ENCODE measurements around the gene GLRX3.
"Not testable (repeated sequence)": the region's sequence is repeated elsewhere in the genome, so short reads cannot be mapped to it uniquely, and the experiment has no call there.

GLRX3 gene

GRCh38 chr10:130194194-130194990 is 58.2 kb downstream of the GLRX3 start:
- H3K27ac ChIP-seq (ENCODE audit: low read depth, low read length): no peak overlapping the region
- H3K9ac ChIP-seq (ENCODE audit: low read length in 5 of 5): no peak overlapping the region
- H3K4me3 ChIP-seq (ENCODE audit: low read depth in 1 of 5, low read length in 5 of 5): no peak overlapping the region
- H3K9me3 ChIP-seq (ENCODE audit: control insufficient read depth in 5 of 5, low read length in 5 of 5): no peaks in the 10 kb centered on the region
- peaks cover 0 to 13% (median 9%) of the 10 kb centered on the region in 5 donors for H3K4me1 ChIP-seq (ENCODE audit: control insufficient read depth in 5 of 5, insufficient read depth in 5 of 5, low read length in 5 of 5)
- no peaks in the 10 kb centered on the region for H3K36me3 ChIP-seq (ENCODE audit: control insufficient read depth in 5 of 5, insufficient read depth in 5 of 5, low read length in 5 of 5)
- H3K27me3 ChIP-seq (ENCODE audit: control insufficient read depth in 5 of 5, insufficient read depth in 4 of 5, low read length in 5 of 5): peaks cover 0 to 15% (median 5%) of the 10 kb centered on the region in 5 donors

DNA sequence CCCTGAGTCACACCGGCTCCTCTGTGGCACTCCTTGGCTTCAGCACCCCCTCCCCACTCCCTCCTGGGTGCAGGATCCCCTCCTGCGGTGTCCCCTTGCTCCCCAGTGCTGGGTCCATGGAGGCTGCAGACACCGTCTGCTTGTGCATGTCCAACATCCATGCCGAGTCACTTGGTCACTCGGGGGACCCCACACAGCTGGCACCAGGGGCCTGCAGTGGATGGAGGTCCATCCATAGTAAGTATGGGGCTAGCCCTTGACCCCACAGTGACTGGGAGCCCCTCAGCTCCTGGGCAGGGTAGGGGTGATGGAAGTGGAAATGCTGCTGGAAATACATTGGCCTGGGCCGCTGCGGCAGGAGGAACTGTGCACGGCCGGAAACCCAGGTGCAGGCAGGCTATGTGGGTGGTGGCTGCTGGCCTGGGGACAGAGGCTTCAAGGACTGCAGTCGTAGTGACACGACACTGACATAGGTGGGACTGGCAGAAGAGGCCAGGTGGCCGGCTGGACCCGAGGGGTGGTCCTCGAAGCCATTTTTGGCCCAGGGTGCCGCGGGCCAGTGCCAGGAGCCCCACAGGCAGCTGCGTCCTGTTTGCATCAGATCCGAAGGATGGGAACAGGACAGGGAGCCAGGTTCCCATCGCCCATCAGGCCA is 58.9 kb downstream of the GLRX3 start:
- Histone ChIP-seq H3K9ac (ENCODE audit: low read length in 5 of 5) (no peak overlapping the region), H3K36me3 (ENCODE audit: control insufficient read depth in 5 of 5, insufficient read depth in 5 of 5, low read length in 5 of 5) (no peaks in the 10 kb centered on the region)

DNA sequence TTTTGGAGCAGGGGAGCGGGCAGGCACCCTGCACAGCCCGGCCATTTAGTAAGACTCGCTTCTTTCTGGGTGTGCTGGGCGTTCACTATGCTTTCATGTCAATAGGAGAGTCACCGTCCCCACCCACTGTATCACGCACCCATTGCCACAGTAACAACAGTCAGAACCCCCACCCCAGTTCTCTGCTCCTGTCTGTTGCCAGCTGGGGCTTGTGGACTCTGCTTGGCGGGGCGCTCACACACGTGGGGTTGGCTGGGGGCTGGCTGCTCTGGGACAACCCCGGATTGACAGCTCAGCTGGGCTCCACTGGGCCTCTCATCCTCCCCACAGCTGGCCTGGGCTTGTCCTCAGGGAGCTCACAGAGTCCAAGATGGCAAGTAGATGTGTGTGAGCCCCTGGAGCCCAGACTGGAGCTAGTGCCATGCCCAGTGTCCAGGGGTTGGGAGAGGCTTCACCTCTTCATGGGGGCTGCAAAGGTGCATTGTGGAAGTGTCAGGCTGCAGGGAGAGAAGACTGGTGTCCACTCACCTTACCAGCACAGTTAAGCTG is 59.6 kb downstream of the GLRX3 start:
- Histone ChIP-seq H3K27me3 (ENCODE audit: control insufficient read depth in 5 of 5, insufficient read depth in 4 of 5, low read length in 5 of 5) (peaks cover 2 to 21% (median 11%) of the 10 kb centered on the region in 5 donors), H3K36me3 (ENCODE audit: control insufficient read depth in 5 of 5, insufficient read depth in 5 of 5, low read length in 5 of 5) (no peaks in the 10 kb centered on the region), H3K4me3 (ENCODE audit: low read depth in 1 of 5, low read length in 5 of 5) (no peak overlapping the region), H3K9me3 (ENCODE audit: control insufficient read depth in 5 of 5, low read length in 5 of 5) (no peaks in the 10 kb centered on the region), H3K9ac (ENCODE audit: low read length in 5 of 5) (no peak overlapping the region), H3K27ac (ENCODE audit: low read depth, low read length) (no peak overlapping the region), H3K4me1 (ENCODE audit: control insufficient read depth in 5 of 5, insufficient read depth in 5 of 5, low read length in 5 of 5) (peaks cover 0 to 4% (median 1%) of the 10 kb centered on the region in 5 donors)

More for the DNA sequence above, 58.9 kb downstream of the GLRX3 start:
- Histone ChIP-seq H3K27ac (ENCODE audit: low read depth, low read length) (no peak overlapping the region), H3K4me3 (ENCODE audit: low read depth in 1 of 5, low read length in 5 of 5) (no peak overlapping the region), H3K4me1 (ENCODE audit: control insufficient read depth in 5 of 5, insufficient read depth in 5 of 5, low read length in 5 of 5) (peaks cover 0 to 9% (median 8%) of the 10 kb centered on the region in 5 donors), H3K27me3 (ENCODE audit: control insufficient read depth in 5 of 5, insufficient read depth in 4 of 5, low read length in 5 of 5) (peaks cover 0 to 17% (median 6%) of the 10 kb centered on the region in 5 donors), H3K9me3 (ENCODE audit: control insufficient read depth in 5 of 5, low read length in 5 of 5) (no peaks in the 10 kb centered on the region)

DNA sequence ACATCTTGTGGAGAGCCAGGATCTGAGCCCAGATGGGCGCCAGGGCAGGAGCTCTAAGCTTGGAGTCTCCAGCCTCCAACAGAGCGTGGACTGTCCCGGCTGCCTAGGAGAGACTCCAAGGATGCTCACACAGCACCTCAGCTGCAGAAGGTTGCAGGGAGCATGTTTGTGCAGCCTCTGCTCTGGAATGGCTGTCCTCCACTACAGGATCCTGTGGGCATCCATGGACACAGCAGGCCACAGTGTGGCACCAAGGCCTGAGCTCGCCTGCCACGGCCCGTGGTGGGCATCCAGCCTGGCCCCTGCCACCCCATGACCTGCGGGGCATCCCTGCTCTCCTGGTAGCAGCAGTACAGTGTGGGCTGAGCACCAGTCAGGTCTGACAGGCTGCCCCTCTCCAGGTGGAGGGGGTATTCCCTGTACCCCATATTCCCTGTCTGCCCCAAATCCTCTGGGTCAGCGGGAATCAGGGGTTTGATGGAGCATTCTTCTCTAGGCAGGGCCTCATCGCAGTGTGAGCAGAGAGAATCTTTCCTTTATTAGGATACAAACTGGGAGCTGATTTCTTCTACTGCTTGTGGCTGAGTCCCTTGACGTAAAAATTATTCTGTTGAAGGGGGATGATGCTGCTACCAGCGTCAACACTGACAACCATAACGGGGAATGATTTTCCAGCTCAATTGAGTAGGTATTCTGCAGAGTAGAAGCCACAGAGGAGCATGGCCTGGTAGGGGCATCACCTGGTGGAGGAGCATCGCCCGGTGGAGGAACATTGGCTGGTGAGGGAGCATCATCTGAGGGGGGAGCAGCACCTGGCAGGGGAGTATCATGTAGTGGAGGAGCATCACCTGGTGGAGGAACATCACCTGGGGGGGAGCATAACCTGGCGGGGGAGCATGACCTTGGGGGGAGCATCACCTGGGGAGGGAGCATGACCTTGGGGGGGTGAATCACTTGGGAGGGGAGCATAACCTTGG is 60.6 kb downstream of the GLRX3 start:
- Histone ChIP-seq H3K9me3 (ENCODE audit: control insufficient read depth in 5 of 5, low read length in 5 of 5) (no peaks in the 10 kb centered on the region), H3K4me1 (ENCODE audit: control insufficient read depth in 5 of 5, insufficient read depth in 5 of 5, low read length in 5 of 5) (peaks cover 0 to 2% (median 0%) of the 10 kb centered on the region in 5 donors), H3K36me3 (ENCODE audit: control insufficient read depth in 5 of 5, insufficient read depth in 5 of 5, low read length in 5 of 5) (no peaks in the 10 kb centered on the region), H3K27ac (ENCODE audit: low read depth, low read length) (no peak overlapping the region), H3K9ac (ENCODE audit: low read length in 5 of 5) (no peak overlapping the region), H3K4me3 (ENCODE audit: low read depth in 1 of 5, low read length in 5 of 5) (no peak overlapping the region), H3K27me3 (ENCODE audit: control insufficient read depth in 5 of 5, insufficient read depth in 4 of 5, low read length in 5 of 5) (peaks cover 7 to 24% (median 13%) of the 10 kb centered on the region in 5 donors)

- H3K27ac ChIP-seq (ENCODE audit: low read depth, low read length): no peak overlapping the region
- H3K9ac ChIP-seq (ENCODE audit: low read length in 5 of 5): no peak overlapping the region
- peaks cover 0 to 2% (median 0%) of the 10 kb centered on the region in 5 donors for H3K4me1 ChIP-seq (ENCODE audit: control insufficient read depth in 5 of 5, insufficient read depth in 5 of 5, low read length in 5 of 5)
- no peak overlapping the region for H3K4me3 ChIP-seq (ENCODE audit: low read depth in 1 of 5, low read length in 5 of 5)
- peaks cover 6 to 24% (median 7%) of the 10 kb centered on the region in 5 donors for H3K27me3 ChIP-seq (ENCODE audit: control insufficient read depth in 5 of 5, insufficient read depth in 4 of 5, low read length in 5 of 5)
- H3K9me3 ChIP-seq (ENCODE audit: control insufficient read depth in 5 of 5, low read length in 5 of 5): no peaks in the 10 kb centered on the region
- no peaks in the 10 kb centered on the region for H3K36me3 ChIP-seq (ENCODE audit: control insufficient read depth in 5 of 5, insufficient read depth in 5 of 5, low read length in 5 of 5)
These were observed 62.5 kb downstream of the GLRX3 start for GRCh38 chr10:130198651-130199050.

GRCh38 chr10:130200179-130201042 is 64.2 kb downstream of the GLRX3 start:
- Histone ChIP-seq H3K27ac (ENCODE audit: low read depth, low read length) (no peak overlapping the region), H3K36me3 (ENCODE audit: control insufficient read depth in 5 of 5, insufficient read depth in 5 of 5, low read length in 5 of 5) (no peaks in the 10 kb centered on the region), H3K9ac (ENCODE audit: low read length in 5 of 5) (no peak overlapping the region), H3K4me1 (ENCODE audit: control insufficient read depth in 5 of 5, insufficient read depth in 5 of 5, low read length in 5 of 5) (no peaks in the 10 kb centered on the region), H3K9me3 (ENCODE audit: control insufficient read depth in 5 of 5, low read length in 5 of 5) (no peaks in the 10 kb centered on the region), H3K4me3 (ENCODE audit: low read depth in 1 of 5, low read length in 5 of 5) (no peak overlapping the region), H3K27me3 (ENCODE audit: control insufficient read depth in 5 of 5, insufficient read depth in 4 of 5, low read length in 5 of 5) (peaks cover 3 to 17% (median 12%) of the 10 kb centered on the region in 5 donors)

GRCh38 chr10:130201043-130201380 is 64.8 kb downstream of the GLRX3 start:
- Histone ChIP-seq H3K27me3 (ENCODE audit: control insufficient read depth in 5 of 5, insufficient read depth in 4 of 5, low read length in 5 of 5) (peaks cover 3 to 17% (median 12%) of the 10 kb centered on the region in 5 donors), H3K4me3 (ENCODE audit: low read depth in 1 of 5, low read length in 5 of 5) (no peak overlapping the region), H3K36me3 (ENCODE audit: control insufficient read depth in 5 of 5, insufficient read depth in 5 of 5, low read length in 5 of 5) (no peaks in the 10 kb centered on the region), H3K4me1 (ENCODE audit: control insufficient read depth in 5 of 5, insufficient read depth in 5 of 5, low read length in 5 of 5) (no peaks in the 10 kb centered on the region), H3K9ac (ENCODE audit: low read length in 5 of 5) (no peak overlapping the region), H3K9me3 (ENCODE audit: control insufficient read depth in 5 of 5, low read length in 5 of 5) (no peaks in the 10 kb centered on the region), H3K27ac (ENCODE audit: low read depth, low read length) (no peak overlapping the region)

DNA sequence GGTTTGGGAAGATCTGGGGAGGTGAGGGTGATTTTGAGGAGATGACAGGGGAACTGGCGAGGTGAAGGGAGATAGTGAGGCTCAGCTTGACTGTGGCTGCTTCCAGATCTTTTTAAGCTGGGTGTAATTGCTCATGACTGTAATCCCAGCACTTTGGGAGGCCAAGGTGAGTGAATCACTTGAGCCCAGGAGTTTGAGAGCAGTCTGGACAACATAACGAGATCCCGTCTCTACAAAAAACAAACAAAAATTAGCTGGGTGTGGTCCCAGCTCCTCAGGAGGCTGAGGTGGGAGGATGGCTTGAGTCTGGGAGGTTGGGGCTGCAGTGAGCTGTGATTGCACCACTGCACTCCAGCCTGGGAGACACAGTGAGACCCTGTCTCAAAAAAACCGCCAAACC is 66.0 kb downstream of the GLRX3 start:
- H3K4me1 ChIP-seq (ENCODE audit: control insufficient read depth in 5 of 5, insufficient read depth in 5 of 5, low read length in 5 of 5): not testable (repeated sequence)

More for the DNA sequence above, 66.0 kb downstream of the GLRX3 start:
- not testable (repeated sequence) for H3K9ac ChIP-seq (ENCODE audit: low read length in 5 of 5); H3K36me3 ChIP-seq (ENCODE audit: control insufficient read depth in 5 of 5, insufficient read depth in 5 of 5, low read length in 5 of 5); H3K9me3 ChIP-seq (ENCODE audit: control insufficient read depth in 5 of 5, low read length in 5 of 5); H3K4me3 ChIP-seq (ENCODE audit: low read depth in 1 of 5, low read length in 5 of 5); H3K27ac ChIP-seq (ENCODE audit: low read depth, low read length)
- peaks cover 3 to 17% (median 12%) of the 10 kb centered on the region in 5 donors for H3K27me3 ChIP-seq (ENCODE audit: control insufficient read depth in 5 of 5, insufficient read depth in 4 of 5, low read length in 5 of 5)

Data from subcutaneous abdominal adipose tissue (tissue), 5 donors.